ENCODE measurements around the gene PCDHA4. TPM values are rescaled to one million over a fixed set of nuclear protein-coding genes. Genes with fewer than 3 reads are reported as not detected.
A peak's percentile ranks its signal among the peaks of the same experiment; 100 is the strongest.
"Not testable (repeated sequence)": the region's sequence is repeated elsewhere in the genome, so short reads cannot be mapped to it uniquely, and the experiment has no call there.

PCDHA4 gene
- total RNA-seq, 8 experiments from 2014 or later = 0.05 to 50.8 (median 14.1) TPM

GRCh38 chr5:140849831-140850634, 43.2 kb downstream of the PCDHA4 start:
- H3K4me1 ChIP-seq (replicated peaks in 1 of 2); H3K27ac ChIP-seq; ATAC-seq (replicated peaks in 6 of 8); H3K4me3 ChIP-seq: not testable (repeated sequence)
- in situ Hi-C loops (cut with MboI; ENCODE audit: low pct_unique_long_range_greater_than_20kb in 2 of 9, low sequenced_read_pairs in 9 of 9, unreplicated experiment in 9 of 9) = loop anchor here in 1 of 9 experiments (25.0 kb wide), 1 partner anchor 187 kb away; no protein-coding TSS in a partner anchor
- 75 to 99% (median 90%) methylated on average over 1 to 32 of the region's 101 CpGs; no CpG with 5 or more reads in 3 of the 10 experiments for WGBS, 10 experiments

GRCh38 chr5:140855772-140856674, 49.2 kb downstream of the PCDHA4 start, which contains the start of gene PCDHA10:
TSS of gene PCDHA10 (plus strand) at chr5:140855897. CDS start at chr5:140856049, 152 bp downstream.
- peak in 1 of 8 experiments; percentile 43 for ATAC-seq (replicated peaks in 6 of 8)
- in situ Hi-C loops (cut with MboI; ENCODE audit: low pct_unique_long_range_greater_than_20kb in 2 of 9, low sequenced_read_pairs in 9 of 9, unreplicated experiment in 9 of 9) = loop anchor here in 1 of 9 experiments (25.0 kb wide), 1 partner anchor 181 kb away; no protein-coding TSS in a partner anchor
- Histone ChIP-seq H3K4me1 (replicated peaks in 1 of 2) (no peaks in the 10 kb centered on the region), H3K4me3 (peak within 1 kb of the TSS in 1 of 5 donors; percentile 6), H3K27ac (no peak within 1 kb of the TSS)
- 10 to 89% (median 54%) methylated on average over 2 to 19 of the region's 44 CpGs for WGBS, 10 experiments

GRCh38 chr5:140857177-140857986, 50.5 kb downstream of the PCDHA4 start:
- no peak overlapping the region for H3K4me3 ChIP-seq
- no peak for ATAC-seq (replicated peaks in 6 of 8)

GRCh38 chr5:140857987-140858240, 51.0 kb downstream of the PCDHA4 start:
- in situ Hi-C loops (cut with MboI; ENCODE audit: low pct_unique_long_range_greater_than_20kb in 2 of 9, low sequenced_read_pairs in 9 of 9, unreplicated experiment in 9 of 9) = loop anchor here in 1 of 9 experiments (25.0 kb wide), 1 partner anchor 179 kb away; no protein-coding TSS in a partner anchor
- H3K4me3 ChIP-seq = no peak overlapping the region
- WGBS, 10 experiments = 80 to 95% methylated on average over 1 to 11 of the region's 22 CpGs; no CpG with 5 or more reads in 8 of the 10 experiments
- no peak for ATAC-seq (replicated peaks in 6 of 8)
- no peaks in the 10 kb centered on the region for H3K4me1 ChIP-seq (replicated peaks in 1 of 2)
- no peak overlapping the region for H3K27ac ChIP-seq

More at GRCh38 chr5:140857177-140857986, 50.5 kb downstream of the PCDHA4 start:
- in situ Hi-C loops (cut with MboI; ENCODE audit: low pct_unique_long_range_greater_than_20kb in 2 of 9, low sequenced_read_pairs in 9 of 9, unreplicated experiment in 9 of 9) = loop anchor here in 1 of 9 experiments (25.0 kb wide), 1 partner anchor 180 kb away; no protein-coding TSS in a partner anchor
- Histone ChIP-seq H3K27ac (no peak overlapping the region), H3K4me1 (replicated peaks in 1 of 2) (no peaks in the 10 kb centered on the region)
- 57 to 96% (median 93%) methylated on average over 3 to 31 of the region's 94 CpGs; no CpG with 5 or more reads in 4 of the 10 experiments for WGBS, 10 experiments

- ATAC-seq (replicated peaks in 6 of 8) = no peak
- WGBS, 10 experiments = 5 to 100% (median 95%) methylated on average over 1 to 46 of the region's 76 CpGs
- H3K4me3 ChIP-seq = no peak overlapping the region
- in situ Hi-C loops (cut with MboI; ENCODE audit: low pct_unique_long_range_greater_than_20kb in 2 of 9, low sequenced_read_pairs in 9 of 9, unreplicated experiment in 9 of 9) = loop anchor here in 1 of 9 experiments (25.0 kb wide), 1 partner anchor 175 kb away; no protein-coding TSS in a partner anchor
- H3K27ac ChIP-seq = no peak overlapping the region
- no peaks in the 10 kb centered on the region for H3K4me1 ChIP-seq (replicated peaks in 1 of 2)
These were observed 55.8 kb downstream of the PCDHA4 start for GRCh38 chr5:140862441-140863295.

Other genes with a start within 250 kb of the PCDHA4 start
- gene SRA1, start 249.6 kb upstream of the PCDHA4 start, total RNA-seq = 10 to 100 TPM; 29.1 to 97.6 (median 47.4) TPM
- gene APBB3, start 242.5 kb upstream of the PCDHA4 start, total RNA-seq = 10 to 100 TPM; 15.7 to 81.1 (median 33.9) TPM
- 10 to 100 TPM; 13.1 to 64.1 (median 34.1) TPM for gene SLC35A4, start 242.2 kb upstream of the PCDHA4 start, total RNA-seq
- gene CD14, start 173.9 kb upstream of the PCDHA4 start, total RNA-seq = 10 to 100 TPM in 2 of 8 experiments, 1 to 10 TPM in 2, under 1 TPM in 4; 0.11 to 13.4 (median 1.4) TPM
- gene TMCO6, start 167.6 kb upstream of the PCDHA4 start, total RNA-seq = 10 to 100 TPM in 6 of 8 experiments, 1 to 10 TPM in 2; 7.9 to 25.6 (median 11.9) TPM
- 100 to 1,000 TPM in 5 of 8 experiments, 10 to 100 TPM in 3; 93.1 to 149 (median 106) TPM for gene NDUFA2, start 159.4 kb upstream of the PCDHA4 start, total RNA-seq
- 100 to 1,000 TPM in 7 of 8 experiments, 10 to 100 TPM in 1; 92.2 to 153 (median 116) TPM for gene IK, start 159.2 kb upstream of the PCDHA4 start, total RNA-seq
- 10 to 100 TPM in 7 of 8 experiments, 1 to 10 TPM in 1; 9.9 to 29.8 (median 15.1) TPM for gene WDR55, start 142.2 kb upstream of the PCDHA4 start, total RNA-seq
- gene DND1, start 133.5 kb upstream of the PCDHA4 start, total RNA-seq = 1 to 10 TPM in 1 of 8 experiments, under 1 TPM in 3, not detected in 4; 0.43 to 1.0 (median 0.46) TPM
- 100 to 1,000 TPM in 2 of 8 experiments, 10 to 100 TPM in 6; 53.1 to 102 (median 77.0) TPM for gene HARS1, start 115.7 kb upstream of the PCDHA4 start, total RNA-seq
- gene HARS2, start 115.6 kb upstream of the PCDHA4 start, total RNA-seq = 10 to 100 TPM; 21.4 to 45.7 (median 32.6) TPM
- 10 to 100 TPM; 55.0 to 93.8 (median 73.5) TPM for gene ZMAT2, start 106.6 kb upstream of the PCDHA4 start, total RNA-seq
- gene PCDHA1, start 20.9 kb upstream of the PCDHA4 start, total RNA-seq = 1 to 10 TPM in 1 of 8 experiments, under 1 TPM in 7; 0.22 to 1.7 (median 0.68) TPM
- gene PCDHA2, start 12.2 kb upstream of the PCDHA4 start, total RNA-seq = 1 to 10 TPM in 5 of 8 experiments, under 1 TPM in 2, not detected in 1; 0.13 to 6.8 (median 1.5) TPM
- gene PCDHA3, start 6.0 kb upstream of the PCDHA4 start, total RNA-seq = 1 to 10 TPM in 5 of 8 experiments, under 1 TPM in 2, not detected in 1; 0.63 to 5.8 (median 1.6) TPM
- 1 to 10 TPM in 5 of 8 experiments, under 1 TPM in 2, not detected in 1; 0.24 to 3.1 (median 2.2) TPM for gene PCDHA5, start 14.5 kb downstream of the PCDHA4 start, total RNA-seq
- gene PCDHA6, start 20.9 kb downstream of the PCDHA4 start, total RNA-seq = 10 to 100 TPM in 1 of 8 experiments, 1 to 10 TPM in 4, under 1 TPM in 3; 0.15 to 24.3 (median 2.0) TPM
- gene PCDHA7, start 27.2 kb downstream of the PCDHA4 start, total RNA-seq = 1 to 10 TPM in 5 of 8 experiments, under 1 TPM in 3; 0.05 to 5.3 (median 1.7) TPM
- gene PCDHA8, start 34.1 kb downstream of the PCDHA4 start, total RNA-seq = 1 to 10 TPM in 5 of 8 experiments, under 1 TPM in 1, not detected in 2; 0.31 to 3.2 (median 2.2) TPM
- gene PCDHA9, start 41.3 kb downstream of the PCDHA4 start, total RNA-seq = 1 to 10 TPM in 4 of 8 experiments, under 1 TPM in 4; 0.05 to 6.2 (median 0.93) TPM
- 1 to 10 TPM in 6 of 8 experiments, under 1 TPM in 2; 0.10 to 8.1 (median 2.0) TPM for gene PCDHA10, start 48.8 kb downstream of the PCDHA4 start, total RNA-seq
- gene PCDHA11, start 61.9 kb downstream of the PCDHA4 start, total RNA-seq = 1 to 10 TPM in 5 of 8 experiments, under 1 TPM in 2, not detected in 1; 0.31 to 6.3 (median 5.2) TPM
- 10 to 100 TPM in 2 of 8 experiments, 1 to 10 TPM in 3, under 1 TPM in 2, not detected in 1; 0.13 to 22.5 (median 7.4) TPM for gene PCDHA12, start 68.2 kb downstream of the PCDHA4 start, total RNA-seq
- gene PCDHA13, start 75.1 kb downstream of the PCDHA4 start, total RNA-seq = 10 to 100 TPM in 2 of 8 experiments, 1 to 10 TPM in 3, under 1 TPM in 2, not detected in 1; 0.21 to 13.2 (median 2.3) TPM
- gene PCDHAC1, start 119.2 kb downstream of the PCDHA4 start, total RNA-seq = 10 to 100 TPM in 5 of 8 experiments, 1 to 10 TPM in 1, under 1 TPM in 2; 0.05 to 25.2 (median 14.1) TPM
- gene PCDHAC2, start 159.4 kb downstream of the PCDHA4 start, total RNA-seq = 10 to 100 TPM in 1 of 8 experiments, 1 to 10 TPM in 5, under 1 TPM in 2; 0.10 to 24.4 (median 4.8) TPM
- under 1 TPM in 7 of 8 experiments, not detected in 1; 0.04 to 0.43 (median 0.11) TPM for gene PCDHB1, start 244.3 kb downstream of the PCDHA4 start, total RNA-seq

All from motor neuron (in vitro differentiated cells).